Osteocyte (in vitro differentiated cells): ENCODE data around the gene MKI67. TPM values are rescaled to one million over a fixed set of nuclear protein-coding genes. Genes with fewer than 3 reads are reported as not detected.

Experiments used
- DNase-seq: peaks from one replicate; pipeline ENCODE4 v3.0.0; 2021; ENCODE audit warnings: mixed read lengths; ENCODE audit not compliant: unreplicated experiment; ENCODE audit errors: extremely low spot score
- H3K27ac Mint-ChIP-seq: one replicate; pipeline ENCODE4 v1.8.0; 2021; ENCODE audit warnings: mild to moderate bottlenecking, mixed read lengths; ENCODE audit not compliant: unreplicated experiment
- H3K27me3 Mint-ChIP-seq: one replicate; pipeline ENCODE4 v1.8.0; 2021; ENCODE audit warnings: mixed read lengths; ENCODE audit not compliant: unreplicated experiment
- H3K36me3 Mint-ChIP-seq: one replicate; pipeline ENCODE4 v1.8.0; 2021; ENCODE audit warnings: mixed read lengths; ENCODE audit not compliant: unreplicated experiment
- H3K4me1 Mint-ChIP-seq: one replicate; pipeline ENCODE4 v1.8.0; 2021; ENCODE audit warnings: mixed read lengths; ENCODE audit not compliant: unreplicated experiment
- H3K4me3 Mint-ChIP-seq: one replicate; pipeline ENCODE4 v1.8.0; 2021; ENCODE audit warnings: mild to moderate bottlenecking, moderate library complexity, mixed read lengths; ENCODE audit not compliant: unreplicated experiment
- H3K9me3 Mint-ChIP-seq: one replicate; pipeline ENCODE4 v1.8.0; 2021; ENCODE audit warnings: mixed read lengths; ENCODE audit not compliant: unreplicated experiment
- total RNA-seq: library from RNA; stranded (reverse); gene quantifications from 2 replicates; pipeline ENCODE4 v1.2.1, GENCODE V29; 2021
- TF ChIP-seq, protein P1 (sequence below): fragments of 200-600 bp; sonication (generic); IDR thresholded peaks from 2 replicates; pipeline ENCODE4 v1.5.0; 2021; ENCODE audit warnings: antibody characterized with exemption, mild to moderate bottlenecking, moderate library complexity

Gene MKI67
- total RNA-seq, 1 donor from 2014 or later: 19.3 TPM

DNA sequence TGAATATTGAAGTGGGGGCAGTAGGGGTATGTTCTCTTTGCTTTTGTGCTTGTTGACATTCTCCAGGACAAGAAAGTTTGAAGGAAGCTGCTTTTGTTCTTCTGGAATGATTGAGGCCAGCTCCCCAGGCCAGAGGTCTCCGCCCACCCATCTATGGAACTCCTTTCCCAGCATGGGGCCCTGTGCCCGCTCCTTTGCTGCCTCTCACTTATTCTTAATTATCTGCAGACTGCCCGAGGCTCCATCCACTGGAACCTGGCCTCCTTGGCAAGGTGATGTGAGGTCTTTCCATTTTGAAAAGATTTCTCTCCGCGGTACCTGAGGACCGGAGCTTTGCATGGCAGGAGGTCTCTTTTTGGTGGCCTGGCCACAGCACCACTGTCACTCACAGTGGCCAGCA lies 39.3 kb upstream of the MKI67 start:
- Mint-ChIP-seq H3K36me3 (no peaks in the 10 kb centered on the region), H3K4me3 (no peak overlapping the region), H3K27ac (no peak overlapping the region), H3K9me3 (no peaks in the 10 kb centered on the region), H3K4me1 (no peaks in the 10 kb centered on the region), H3K27me3 (peaks cover 16% of the 10 kb centered on the region)
- DNase-seq: no peak
- TF ChIP-seq, protein P1, sequence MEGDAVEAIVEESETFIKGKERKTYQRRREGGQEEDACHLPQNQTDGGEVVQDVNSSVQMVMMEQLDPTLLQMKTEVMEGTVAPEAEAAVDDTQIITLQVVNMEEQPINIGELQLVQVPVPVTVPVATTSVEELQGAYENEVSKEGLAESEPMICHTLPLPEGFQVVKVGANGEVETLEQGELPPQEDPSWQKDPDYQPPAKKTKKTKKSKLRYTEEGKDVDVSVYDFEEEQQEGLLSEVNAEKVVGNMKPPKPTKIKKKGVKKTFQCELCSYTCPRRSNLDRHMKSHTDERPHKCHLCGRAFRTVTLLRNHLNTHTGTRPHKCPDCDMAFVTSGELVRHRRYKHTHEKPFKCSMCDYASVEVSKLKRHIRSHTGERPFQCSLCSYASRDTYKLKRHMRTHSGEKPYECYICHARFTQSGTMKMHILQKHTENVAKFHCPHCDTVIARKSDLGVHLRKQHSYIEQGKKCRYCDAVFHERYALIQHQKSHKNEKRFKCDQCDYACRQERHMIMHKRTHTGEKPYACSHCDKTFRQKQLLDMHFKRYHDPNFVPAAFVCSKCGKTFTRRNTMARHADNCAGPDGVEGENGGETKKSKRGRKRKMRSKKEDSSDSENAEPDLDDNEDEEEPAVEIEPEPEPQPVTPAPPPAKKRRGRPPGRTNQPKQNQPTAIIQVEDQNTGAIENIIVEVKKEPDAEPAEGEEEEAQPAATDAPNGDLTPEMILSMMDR: no peak

DNA sequence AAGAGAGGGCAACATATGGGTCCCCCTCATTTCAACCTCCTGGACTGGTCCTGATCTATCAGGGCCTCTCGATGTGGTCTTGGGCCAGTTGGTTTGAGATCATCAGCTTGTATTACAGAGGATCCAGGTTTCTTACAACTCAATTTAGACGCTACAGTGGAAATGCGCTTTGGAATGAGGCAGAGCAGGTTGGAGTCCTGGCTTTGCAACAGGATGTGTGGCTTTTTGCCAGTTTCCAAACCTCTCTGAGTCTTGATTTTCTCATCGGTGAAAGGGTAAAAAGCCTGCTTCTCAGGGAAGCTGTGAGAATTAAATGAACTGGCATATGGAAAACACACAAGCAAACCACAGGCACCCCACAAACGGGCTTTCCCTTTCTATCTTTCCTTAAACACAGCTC lies 37.5 kb upstream of the MKI67 start:
- H3K27ac Mint-ChIP-seq: no peak overlapping the region
- no peaks in the 10 kb centered on the region for H3K9me3 Mint-ChIP-seq
- H3K4me1 Mint-ChIP-seq: no peaks in the 10 kb centered on the region
- no peaks in the 10 kb centered on the region for H3K36me3 Mint-ChIP-seq
- TF ChIP-seq, protein P1: no peak
- H3K27me3 Mint-ChIP-seq: peaks cover 21% of the 10 kb centered on the region
- no peak overlapping the region for H3K4me3 Mint-ChIP-seq
- DNase-seq: no peak

DNA sequence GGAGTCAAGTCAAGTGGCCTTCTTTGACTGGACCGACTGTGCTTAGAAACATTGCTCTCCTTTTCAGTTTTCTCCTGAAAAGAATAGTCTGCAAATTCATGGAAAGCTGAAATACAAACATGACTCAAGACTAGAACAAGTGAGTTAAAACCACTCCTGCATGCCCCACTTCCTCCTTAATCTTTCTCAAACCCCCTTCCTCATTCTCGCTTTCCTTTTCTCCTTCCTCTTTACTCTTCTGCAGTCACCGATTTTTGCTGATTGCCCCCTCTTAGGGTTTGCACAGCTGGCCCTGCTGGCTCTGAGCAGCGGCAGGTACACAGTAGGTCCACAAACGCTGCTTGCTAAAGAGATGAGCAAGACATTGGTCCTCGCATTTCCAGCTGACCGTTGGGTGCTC lies 34.8 kb upstream of the MKI67 start:
- Mint-ChIP-seq H3K36me3 (no peaks in the 10 kb centered on the region), H3K4me1 (no peaks in the 10 kb centered on the region), H3K27me3 (peaks cover 38% of the 10 kb centered on the region), H3K27ac (no peak overlapping the region), H3K9me3 (no peaks in the 10 kb centered on the region), H3K4me3 (no peak overlapping the region)
- TF ChIP-seq, protein P1: no peak
- DNase-seq: no peak

DNA sequence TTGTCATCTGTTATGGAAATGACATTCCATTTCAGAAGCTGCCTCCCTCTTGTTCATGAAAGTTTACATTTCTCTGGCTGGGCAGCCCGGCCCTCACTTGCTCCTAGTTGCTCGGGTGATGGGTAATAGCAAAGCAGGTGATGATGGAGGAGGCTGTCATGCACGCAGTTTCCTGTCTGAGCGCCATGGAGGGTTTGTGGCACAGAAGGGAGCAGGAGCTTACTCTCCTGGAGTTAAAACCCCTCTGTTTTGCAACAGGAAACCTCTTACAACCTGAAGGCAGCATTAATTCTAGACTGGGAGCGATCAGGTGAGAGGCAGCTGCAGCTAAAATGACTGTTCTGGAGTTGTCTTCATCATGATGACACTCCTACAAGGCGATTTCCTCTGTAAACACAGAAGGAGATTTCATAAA lies 34.1 kb upstream of the MKI67 start:
- H3K4me1 Mint-ChIP-seq: no peaks in the 10 kb centered on the region
- H3K27ac Mint-ChIP-seq: no peak overlapping the region
- DNase-seq: no peak
- TF ChIP-seq, protein P1: no peak
- peaks cover 44% of the 10 kb centered on the region for H3K27me3 Mint-ChIP-seq
- no peak overlapping the region for H3K4me3 Mint-ChIP-seq
- no peaks in the 10 kb centered on the region for H3K9me3 Mint-ChIP-seq
- H3K36me3 Mint-ChIP-seq: no peaks in the 10 kb centered on the region

DNA sequence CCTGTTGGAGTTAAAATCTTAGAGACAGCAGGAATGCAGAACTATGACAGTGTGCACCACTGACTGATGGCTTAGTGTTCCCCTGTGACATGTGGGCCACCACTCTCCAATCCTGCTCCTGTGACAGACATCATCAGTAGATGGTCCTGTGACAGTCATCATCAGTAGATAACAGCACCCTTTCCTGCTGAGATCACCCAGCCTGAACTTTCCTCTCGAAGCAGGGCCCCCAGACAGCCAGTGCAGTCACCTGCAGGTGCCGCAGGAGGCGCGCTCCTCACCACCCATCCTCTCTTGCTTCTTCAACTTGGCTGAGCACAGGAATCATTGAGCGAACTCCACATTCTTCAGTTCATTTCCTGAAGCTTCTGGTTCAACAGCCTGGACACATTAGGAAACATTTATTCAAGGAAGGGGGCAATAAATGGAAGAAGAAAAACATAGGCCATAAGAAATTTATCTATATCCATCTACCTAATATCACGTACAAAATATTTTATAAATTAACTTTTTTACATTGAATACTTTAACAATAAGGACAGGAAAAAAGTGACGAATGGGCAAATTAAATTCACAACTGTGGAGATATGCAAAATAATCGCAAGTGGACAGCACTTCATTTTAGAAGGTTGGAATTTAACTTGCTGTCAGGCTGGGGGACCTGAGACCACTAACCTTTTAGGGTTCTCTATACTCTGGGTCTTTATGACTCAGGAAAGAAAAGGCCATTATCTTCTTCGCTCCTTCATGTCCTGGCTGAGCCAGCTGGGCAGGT lies 32.0 kb upstream of the MKI67 start:
- H3K27ac Mint-ChIP-seq: no peak overlapping the region
- no peak overlapping the region for H3K4me3 Mint-ChIP-seq
- H3K36me3 Mint-ChIP-seq: no peaks in the 10 kb centered on the region
- H3K27me3 Mint-ChIP-seq: peaks cover 44% of the 10 kb centered on the region
- DNase-seq: no peak
- no peaks in the 10 kb centered on the region for H3K4me1 Mint-ChIP-seq
- TF ChIP-seq, protein P1: no peak
- H3K9me3 Mint-ChIP-seq: no peaks in the 10 kb centered on the region
